RWPE2 (cell line): Measurements from ENCODE around the gene ARID4A.

ENCODE experiments used
- ATAC-seq: fragments of 200-7000 bp; cut with Tn5 transposase; 3 replicates; pipeline ENCODE4 v1.9.1; 2021; ENCODE audit warnings: low read depth
- DNase-seq: peaks from one replicate; pipeline ENCODE4 v3.0.0-alpha.2; 2020; ENCODE audit warnings: low spot score
- H3K27ac ChIP-seq: fragments of 450-650 bp; 2 replicates; pipeline ENCODE4 v1.5.1; 2017; ENCODE audit warnings: mild to moderate bottlenecking; ENCODE audit not compliant: poor library complexity, severe bottlenecking
- H3K27me3 ChIP-seq: fragments of 250-450 bp; sonication (Bioruptor Pico); 2 replicates; pipeline ENCODE4 v1.5.1; 2021; ENCODE audit warnings: mild to moderate bottlenecking, moderate library complexity; ENCODE audit not compliant: insufficient read depth, poor library complexity, severe bottlenecking
- H3K36me3 ChIP-seq: fragments of 250-450 bp; sonication (Bioruptor Pico); 2 replicates; pipeline ENCODE4 v1.5.1; 2020; ENCODE audit warnings: low read depth, mild to moderate bottlenecking, moderate library complexity
- H3K4me1 ChIP-seq: fragments of 250-450 bp; sonication (Bioruptor Pico); 2 replicates; pipeline ENCODE4 v1.5.1; 2021; ENCODE audit warnings: mild to moderate bottlenecking, moderate library complexity; ENCODE audit not compliant: insufficient read depth, poor library complexity, severe bottlenecking
- H3K4me3 ChIP-seq: fragments of 250-450 bp; sonication (Bioruptor Pico); 2 replicates; pipeline ENCODE4 v1.5.1; 2021; ENCODE audit warnings: mild to moderate bottlenecking, moderate library complexity; ENCODE audit not compliant: severe bottlenecking
- H3K9me3 ChIP-seq: fragments of 250-450 bp; sonication (Bioruptor Pico); 2 replicates; pipeline ENCODE4 v1.5.1; 2021; ENCODE audit warnings: mild to moderate bottlenecking, moderate library complexity; ENCODE audit not compliant: severe bottlenecking
- TF ChIP-seq, protein P1 (sequence below): fragments of 450-650 bp; IDR thresholded peaks from one replicate; pipeline ENCODE4 v1.5.1; 2017; ENCODE audit warnings: mild to moderate bottlenecking, moderate library complexity; ENCODE audit not compliant: poor library complexity, severe bottlenecking

The ARID4A gene

GRCh38 chr14:58299401-58300330, 1.3 kb downstream of the ARID4A start:
- H3K4me3 ChIP-seq, result peak overlapping the region; percentile 82
- H3K4me1 ChIP-seq, result peaks cover 11% of the 10 kb centered on the region
- H3K36me3 ChIP-seq, result peaks cover 61% of the 10 kb centered on the region
- no peaks in the 10 kb centered on the region for H3K9me3 ChIP-seq
- no peaks in the 10 kb centered on the region for H3K27me3 ChIP-seq
- TF ChIP-seq, protein P1, sequence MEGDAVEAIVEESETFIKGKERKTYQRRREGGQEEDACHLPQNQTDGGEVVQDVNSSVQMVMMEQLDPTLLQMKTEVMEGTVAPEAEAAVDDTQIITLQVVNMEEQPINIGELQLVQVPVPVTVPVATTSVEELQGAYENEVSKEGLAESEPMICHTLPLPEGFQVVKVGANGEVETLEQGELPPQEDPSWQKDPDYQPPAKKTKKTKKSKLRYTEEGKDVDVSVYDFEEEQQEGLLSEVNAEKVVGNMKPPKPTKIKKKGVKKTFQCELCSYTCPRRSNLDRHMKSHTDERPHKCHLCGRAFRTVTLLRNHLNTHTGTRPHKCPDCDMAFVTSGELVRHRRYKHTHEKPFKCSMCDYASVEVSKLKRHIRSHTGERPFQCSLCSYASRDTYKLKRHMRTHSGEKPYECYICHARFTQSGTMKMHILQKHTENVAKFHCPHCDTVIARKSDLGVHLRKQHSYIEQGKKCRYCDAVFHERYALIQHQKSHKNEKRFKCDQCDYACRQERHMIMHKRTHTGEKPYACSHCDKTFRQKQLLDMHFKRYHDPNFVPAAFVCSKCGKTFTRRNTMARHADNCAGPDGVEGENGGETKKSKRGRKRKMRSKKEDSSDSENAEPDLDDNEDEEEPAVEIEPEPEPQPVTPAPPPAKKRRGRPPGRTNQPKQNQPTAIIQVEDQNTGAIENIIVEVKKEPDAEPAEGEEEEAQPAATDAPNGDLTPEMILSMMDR, result no peak
- DNase-seq (no peak), ATAC-seq (no peak)
- H3K27ac ChIP-seq, result peak overlapping the region; percentile 85

DNA sequence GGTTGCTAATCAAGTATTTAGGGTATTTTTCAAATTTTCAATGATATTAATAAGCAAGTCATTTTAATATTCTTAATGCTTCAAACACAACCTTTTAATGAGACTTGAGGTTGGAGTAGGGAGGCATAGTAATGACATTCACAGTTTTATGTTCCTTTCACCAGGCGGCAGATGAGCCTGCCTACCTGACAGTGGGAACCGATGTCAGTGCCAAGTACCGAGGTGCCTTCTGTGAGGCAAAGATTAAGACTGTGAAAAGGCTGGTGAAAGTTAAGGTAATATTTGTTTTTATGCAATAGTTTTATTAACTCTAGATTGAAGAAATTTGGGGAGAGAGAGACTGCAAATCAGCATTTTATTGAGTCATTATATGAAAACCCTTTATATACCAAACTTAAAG, 3.1 kb downstream of the ARID4A start:
- Histone ChIP-seq H3K27ac (no peak overlapping the region), H3K4me3 (no peak overlapping the region), H3K27me3 (no peaks in the 10 kb centered on the region), H3K9me3 (no peaks in the 10 kb centered on the region), H3K4me1 (peaks cover 11% of the 10 kb centered on the region), H3K36me3 (peaks cover 60% of the 10 kb centered on the region)
- TF ChIP-seq, protein P1, result no peak
- DNase-seq (no peak), ATAC-seq (no peak)

DNA sequence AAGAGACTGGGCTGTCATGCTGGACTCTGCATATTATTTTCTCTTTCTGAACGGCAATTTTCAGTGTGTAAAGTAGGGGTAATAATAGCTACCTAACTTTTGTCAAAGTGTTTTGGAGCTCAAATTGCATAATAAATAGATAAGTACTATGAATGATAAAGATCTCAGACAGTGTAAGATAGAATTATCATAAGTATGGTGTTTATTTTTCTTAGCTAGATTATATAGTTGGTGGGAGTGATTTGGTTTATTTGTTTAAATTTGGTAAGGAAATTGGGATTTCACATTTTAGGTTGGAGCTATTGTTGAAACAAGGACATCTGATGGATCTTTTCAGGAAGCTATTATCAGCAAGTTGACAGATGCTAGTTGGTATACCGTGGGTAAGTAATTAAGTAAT, 7.4 kb downstream of the ARID4A start:
- DNase-seq, result no peak
- H3K36me3 ChIP-seq, result peaks cover 75% of the 10 kb centered on the region

GRCh38 chr14:58307597-58308316, 9.4 kb downstream of the ARID4A start:
- no peak for ATAC-seq
- no peaks in the 10 kb centered on the region for H3K9me3 ChIP-seq
- no peak overlapping the region for H3K4me3 ChIP-seq
- no peak for DNase-seq
- TF ChIP-seq, protein P1, result no peak
- H3K27ac ChIP-seq, result no peak overlapping the region
- peaks cover 62% of the 10 kb centered on the region for H3K36me3 ChIP-seq
- H3K4me1 ChIP-seq, result peaks cover 5% of the 10 kb centered on the region
- no peaks in the 10 kb centered on the region for H3K27me3 ChIP-seq

More for the DNA sequence above, 7.4 kb downstream of the ARID4A start:
- no peak overlapping the region for H3K4me3 ChIP-seq
- H3K27me3 ChIP-seq, result no peaks in the 10 kb centered on the region
- H3K27ac ChIP-seq, result no peak overlapping the region
- ATAC-seq, result no peak
- H3K4me1 ChIP-seq, result peaks cover 5% of the 10 kb centered on the region
- H3K9me3 ChIP-seq, result no peaks in the 10 kb centered on the region
- TF ChIP-seq, protein P1, result no peak
